GM13977 (cell line): Measurements from ENCODE around the gene TMEM203.

ENCODE experiments used
- DNase-seq: peaks from one replicate; pipeline ENCODE4 v3.0.0; 2012; ENCODE audit warnings: low spot score
- CTCF ChIP-seq: IDR thresholded peaks from 2 replicates; pipeline ENCODE4 v1.5.1; 2012; ENCODE audit warnings: mild to moderate bottlenecking, control low read depth; ENCODE audit not compliant: insufficient read depth; ENCODE audit errors: extremely low read depth, missing control alignments
- in situ Hi-C: fragments of 300-500 bp; cut with MboI; formaldehyde crosslinking; loops from one replicate; pipeline ENCODE4 v1.12.0; 2022; ENCODE audit warnings: low sequenced_read_pairs, low pct_unique_long_range_greater_than_20kb, mixed read lengths, inconsistent platforms; ENCODE audit not compliant: unreplicated experiment

TMEM203 gene

GRCh38 chr9:137221506-137222111, 16.2 kb upstream of the TMEM203 start:
- no peak for TF ChIP-seq CTCF
- no peak for DNase-seq
- in situ Hi-C loops = loop anchor here (10.0 kb wide), 1 partner anchor 97 kb away; no protein-coding TSS in a partner anchor

- DNase-seq = no peak
- TF ChIP-seq CTCF = no peak
- in situ Hi-C loops = loop anchor here (10.0 kb wide), 1 partner anchor 96 kb away; no protein-coding TSS in a partner anchor
Measured at GRCh38 chr9:137221095-137221505, 15.7 kb upstream of the TMEM203 start.

- in situ Hi-C loops = loop anchor here (10.0 kb wide), 1 partner anchor 96 kb away; no protein-coding TSS in a partner anchor
- no peak for TF ChIP-seq CTCF
- DNase-seq = no peak
Measured at GRCh38 chr9:137220317-137221094, 15.1 kb upstream of the TMEM203 start.

GRCh38 chr9:137219757-137220316, 14.4 kb upstream of the TMEM203 start:
- TF ChIP-seq CTCF = no peak
- in situ Hi-C loops = loop anchor here (10.0 kb wide), 1 partner anchor 95 kb away; no protein-coding TSS in a partner anchor
- DNase-seq = no peak

- TF ChIP-seq CTCF = no peak
- in situ Hi-C loops = no loop called here
- DNase-seq = no peak
Measured at GRCh38 chr9:137218754-137219271, 13.4 kb upstream of the TMEM203 start.

- TF ChIP-seq CTCF = no peak
- in situ Hi-C loops = no loop called here
- no peak for DNase-seq
Measured at GRCh38 chr9:137218212-137218753, 12.8 kb upstream of the TMEM203 start.
